Adrenal gland (tissue), 5 donors: ENCODE results near the gene TPM1.

Experiments used
- POLR2A ChIP-seq, 2 donors: fragments of 450-650 bp; IDR thresholded peaks; one replicate each; pipeline ENCODE4 v1.6.1; 2017; ENCODE audit warnings: antibody characterized with exemption in 2 of 2, mild to moderate bottlenecking in 2 of 2, moderate library complexity in 1 of 2
- TF ChIP-seq, protein P1 (sequence below), 6 experiments: fragments of 450-650 bp in 4 of 6; fragments of 200-600 bp in 2 of 6; sonication (generic) in 1 of 6; IDR thresholded peaks; 1 replicate in 5 of 6; 2 replicates in 1 of 6; pipeline versions ENCODE4 v1.5.1 to v1.8.0; 2016 to 2021; ENCODE audit warnings: antibody characterized with exemption in 6 of 6, mild to moderate bottlenecking in 2 of 6, moderate library complexity in 1 of 6
- donor health status: DM: no; HTN: no; CAD: no.

DNA sequence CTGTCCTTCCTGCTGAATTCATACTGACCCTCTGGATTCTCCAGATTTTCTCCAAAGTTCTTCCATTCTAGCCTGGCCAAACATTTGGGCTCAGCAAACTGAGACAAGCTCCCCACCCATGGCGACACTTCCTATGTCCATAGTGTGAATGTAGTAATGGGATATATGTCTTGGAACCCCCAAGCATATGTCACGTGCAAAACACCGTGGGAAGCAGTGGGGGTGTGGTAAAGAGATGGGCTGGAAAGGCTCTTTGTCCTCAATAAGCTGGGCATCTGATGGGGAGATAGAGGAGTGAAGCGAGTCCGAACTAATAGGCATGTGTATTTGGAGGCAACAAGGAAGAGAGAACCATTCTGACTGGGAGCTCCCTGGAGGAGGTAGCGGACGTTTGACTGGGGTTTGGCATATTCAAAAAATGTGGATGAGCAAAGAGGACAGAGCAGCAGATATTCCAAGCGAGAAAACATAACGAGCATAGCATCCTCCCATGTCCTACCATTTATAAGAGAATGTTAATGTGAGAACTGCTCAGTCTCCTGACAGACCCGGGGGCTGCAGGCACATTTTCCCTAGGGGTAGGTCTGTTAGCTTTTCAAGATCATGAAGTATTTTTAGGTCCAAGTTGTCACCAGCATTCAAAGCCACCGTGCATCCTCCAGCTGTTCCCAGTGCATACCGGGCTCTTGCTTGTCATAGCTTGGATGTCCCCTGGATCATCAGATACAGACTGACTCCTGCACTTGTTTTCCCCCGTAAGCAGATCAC is 25.6 kb downstream of the TPM1 start:
- TF ChIP-seq, protein P1, sequence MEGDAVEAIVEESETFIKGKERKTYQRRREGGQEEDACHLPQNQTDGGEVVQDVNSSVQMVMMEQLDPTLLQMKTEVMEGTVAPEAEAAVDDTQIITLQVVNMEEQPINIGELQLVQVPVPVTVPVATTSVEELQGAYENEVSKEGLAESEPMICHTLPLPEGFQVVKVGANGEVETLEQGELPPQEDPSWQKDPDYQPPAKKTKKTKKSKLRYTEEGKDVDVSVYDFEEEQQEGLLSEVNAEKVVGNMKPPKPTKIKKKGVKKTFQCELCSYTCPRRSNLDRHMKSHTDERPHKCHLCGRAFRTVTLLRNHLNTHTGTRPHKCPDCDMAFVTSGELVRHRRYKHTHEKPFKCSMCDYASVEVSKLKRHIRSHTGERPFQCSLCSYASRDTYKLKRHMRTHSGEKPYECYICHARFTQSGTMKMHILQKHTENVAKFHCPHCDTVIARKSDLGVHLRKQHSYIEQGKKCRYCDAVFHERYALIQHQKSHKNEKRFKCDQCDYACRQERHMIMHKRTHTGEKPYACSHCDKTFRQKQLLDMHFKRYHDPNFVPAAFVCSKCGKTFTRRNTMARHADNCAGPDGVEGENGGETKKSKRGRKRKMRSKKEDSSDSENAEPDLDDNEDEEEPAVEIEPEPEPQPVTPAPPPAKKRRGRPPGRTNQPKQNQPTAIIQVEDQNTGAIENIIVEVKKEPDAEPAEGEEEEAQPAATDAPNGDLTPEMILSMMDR (IDR thresholded peaks at IDR 0.05), result no peak
- no peak for TF ChIP-seq POLR2A (IDR thresholded peaks at IDR 0.05)
